Stimulated activated CD8-positive, alpha-beta memory T cell treated with anti-CD3 and anti-CD28 coated beads, Interleukin-7, amount 100 ng/mL, for 1 hour (primary cell): ENCODE data around the gene ANO5.
"Not testable (repeated sequence)": the region's sequence is repeated elsewhere in the genome, so short reads cannot be mapped to it uniquely, and the experiment has no call there.

ENCODE experiments used
- DNase-seq, 2 donors: peaks; one replicate each; pipeline ENCODE4 v3.0.0-alpha.2; 2020; ENCODE audit warnings: low read depth in 2 of 2

ANO5 gene

DNA sequence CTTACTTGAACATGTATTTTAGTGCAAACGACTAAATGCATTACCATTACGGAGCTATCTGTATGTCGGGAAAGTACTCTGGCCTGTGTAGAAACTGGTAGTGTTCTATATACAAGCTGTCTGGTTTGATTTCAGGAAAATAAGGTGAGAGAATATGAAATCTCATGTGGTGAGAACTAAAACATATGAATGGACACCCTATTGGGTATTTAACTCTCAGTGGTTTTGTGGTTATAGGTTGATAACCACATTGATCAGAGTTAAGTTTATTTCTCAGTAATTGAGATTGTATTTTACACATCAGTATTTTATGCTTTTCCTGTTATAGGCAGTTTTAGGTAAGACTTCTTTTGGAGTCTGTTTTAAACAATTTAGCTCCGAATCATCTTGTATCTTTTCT, 10.4 kb downstream of the ANO5 start:
- DNase-seq = no peak

DNA sequence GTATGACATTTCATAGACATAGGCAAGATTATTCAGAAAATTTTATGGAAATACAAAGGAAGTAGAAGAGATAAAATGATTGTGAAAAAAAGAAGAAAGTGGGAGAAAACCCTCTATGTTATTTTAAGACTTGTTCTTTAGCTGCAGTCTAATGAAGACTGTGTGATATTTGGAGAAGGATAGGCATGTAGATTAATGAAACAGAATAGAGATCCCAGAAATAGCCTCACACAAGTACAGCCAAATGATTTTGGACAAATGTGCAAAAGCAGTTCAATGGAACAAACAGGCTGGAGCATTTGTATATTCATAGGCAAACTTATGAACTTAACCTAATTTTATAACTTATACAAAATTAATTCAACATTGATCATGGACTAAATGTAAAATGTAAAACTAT, 14.3 kb downstream of the ANO5 start:
- no peak for DNase-seq

GRCh38 chr11:22208151-22208858, 15.4 kb downstream of the ANO5 start:
- DNase-seq = no peak

- no peak for DNase-seq
These were observed 24.1 kb downstream of the ANO5 start for GRCh38 chr11:22216940-22217339.

GRCh38 chr11:22221143-22221542, 28.3 kb downstream of the ANO5 start:
- no peak for DNase-seq

DNA sequence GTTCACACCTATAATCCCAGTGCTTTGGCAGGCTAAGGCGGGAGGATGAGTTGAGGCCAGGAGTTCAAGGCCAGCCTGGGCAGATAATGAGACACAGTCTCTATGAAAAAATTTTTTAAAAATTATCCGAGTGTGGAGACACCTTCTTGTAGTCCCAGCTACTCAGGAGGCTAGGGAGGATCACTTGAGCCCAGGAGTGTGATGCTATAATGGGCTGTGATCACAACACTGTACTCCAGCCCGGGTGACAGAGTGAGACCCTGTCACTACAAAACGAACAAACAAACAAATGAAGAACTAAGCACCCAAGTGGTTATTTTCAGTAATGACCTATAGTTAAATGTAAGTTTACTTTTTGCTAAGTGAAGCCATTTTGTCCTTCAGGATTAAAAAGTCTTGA, 32.3 kb downstream of the ANO5 start:
- no peak for DNase-seq

GRCh38 chr11:22234743-22235142, 41.9 kb downstream of the ANO5 start:
- DNase-seq = no peak

GRCh38 chr11:22244986-22245592, 52.2 kb downstream of the ANO5 start:
- no peak for DNase-seq

- DNase-seq = no peak
These were observed 54.1 kb downstream of the ANO5 start for GRCh38 chr11:22246992-22247391.

GRCh38 chr11:22249871-22250270, 57.0 kb downstream of the ANO5 start:
- no peak for DNase-seq

GRCh38 chr11:22256876-22257275, 64.0 kb downstream of the ANO5 start:
- DNase-seq = no peak

DNA sequence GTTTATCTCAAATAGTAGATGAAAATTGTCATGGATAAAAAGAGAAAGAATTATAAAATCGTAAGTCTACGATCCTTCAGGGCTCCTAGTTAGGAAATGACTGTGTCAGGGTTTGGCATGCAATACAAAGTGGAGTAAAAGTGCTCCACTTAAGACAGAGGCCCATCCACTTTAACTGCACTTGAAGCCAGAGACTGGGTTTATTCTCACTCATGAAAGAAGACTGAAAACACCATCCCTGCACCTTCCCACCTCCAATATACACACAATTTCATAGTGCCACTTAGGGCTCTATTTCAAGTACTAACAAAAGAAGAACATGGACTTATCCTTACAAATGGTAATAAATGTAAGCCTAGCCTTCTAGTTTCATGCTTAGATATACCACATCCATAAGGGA, 70.7 kb downstream of the ANO5 start:
- no peak for DNase-seq

DNA sequence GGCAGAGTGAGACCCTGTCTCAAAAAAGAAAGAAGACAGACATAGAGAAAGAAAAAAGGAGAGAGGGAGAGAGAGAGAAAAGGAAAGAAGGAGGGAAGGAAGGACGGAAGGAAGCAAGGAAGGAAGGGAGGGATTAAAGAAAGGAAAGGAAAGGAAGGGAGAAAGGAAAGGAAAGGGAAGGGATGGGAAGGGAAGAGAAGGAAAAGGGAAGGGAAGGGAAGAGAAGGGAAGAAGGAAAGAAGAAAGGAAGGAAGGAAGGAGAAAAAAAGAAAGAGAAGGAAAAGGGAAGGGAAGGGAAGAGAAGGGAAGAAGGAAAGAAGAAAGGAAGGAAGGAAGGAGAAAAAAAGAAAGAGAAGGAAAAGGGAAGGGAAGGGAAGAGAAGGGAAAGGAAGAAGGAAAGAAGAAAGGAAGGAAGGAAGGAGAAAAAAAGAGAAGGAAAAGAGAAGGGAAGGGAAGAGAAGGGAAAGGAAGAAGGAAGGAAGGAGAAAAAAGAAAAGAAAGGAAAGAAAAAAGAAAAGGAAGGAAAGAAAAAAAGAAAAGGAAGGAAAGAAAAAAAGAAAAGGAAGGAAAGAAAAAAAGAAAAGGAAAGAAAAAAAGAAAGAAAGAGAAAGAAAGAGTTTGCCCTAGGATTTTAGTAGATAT, 76.2 kb downstream of the ANO5 start:
- DNase-seq = not testable (repeated sequence)

- DNase-seq = no peak
These were observed 80.9 kb downstream of the ANO5 start for GRCh38 chr11:22273781-22274180.

GRCh38 chr11:22275600-22275999, 82.7 kb downstream of the ANO5 start:
- no peak for DNase-seq

- no peak for DNase-seq
These were observed 83.7 kb downstream of the ANO5 start for GRCh38 chr11:22276535-22276934.

DNA sequence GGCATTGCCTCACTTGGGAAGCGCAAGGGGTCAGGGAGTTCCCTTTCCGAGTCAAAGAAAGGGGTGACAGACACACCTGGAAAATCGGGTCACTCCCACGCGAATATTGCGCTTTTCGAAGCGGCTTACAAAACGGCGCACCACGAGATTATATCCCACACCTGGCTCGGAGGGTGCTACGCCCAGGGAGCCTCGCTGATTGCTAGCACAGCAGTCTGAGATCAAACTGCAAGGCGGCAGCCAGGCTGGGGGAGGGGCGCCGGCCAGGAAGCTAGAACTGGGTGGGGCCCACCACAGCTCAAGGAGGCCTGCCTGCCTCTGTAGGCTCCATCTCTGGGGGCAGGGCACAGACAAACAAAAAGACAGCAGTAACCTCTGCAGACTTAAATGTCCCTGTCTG, 92.1 kb downstream of the ANO5 start:
- not testable (repeated sequence) for DNase-seq

- DNase-seq = no peak
These were observed 109.5 kb downstream of the ANO5 start for GRCh38 chr11:22302368-22302767.

- no peak for DNase-seq
These were observed 111.6 kb downstream of the ANO5 start for GRCh38 chr11:22304337-22304961.

GRCh38 chr11:22317656-22318055, 124.8 kb downstream of the ANO5 start:
- DNase-seq = no peak

DNA sequence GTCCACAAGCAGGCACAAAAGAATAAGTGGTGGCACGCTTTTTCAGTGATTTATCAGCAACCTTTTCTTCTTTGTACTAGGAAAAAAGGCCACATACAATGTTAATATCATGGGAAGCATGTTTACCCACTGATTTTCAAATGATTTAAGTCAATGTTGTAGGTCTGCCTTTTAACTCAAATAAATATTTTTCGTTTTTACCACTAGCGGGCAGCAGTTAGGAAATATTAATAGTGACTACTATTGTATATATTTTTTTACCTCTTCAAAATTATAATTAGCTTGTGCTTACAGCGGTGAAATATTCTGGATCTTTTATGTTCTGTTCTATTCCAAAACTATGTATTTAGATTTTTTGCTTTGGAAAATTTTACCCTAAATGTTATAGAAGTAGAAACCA, 138.9 kb downstream of the ANO5 start:
- no peak for DNase-seq
